Prostate gland (tissue), 1 donor: ENCODE measurements around the gene TMBIM6.
"Not testable (repeated sequence)": the region's sequence is repeated elsewhere in the genome, so short reads cannot be mapped to it uniquely, and the experiment has no call there.

Experiments
- POLR2A ChIP-seq: fragments of 450-650 bp; IDR thresholded peaks from one replicate; pipeline ENCODE4 v1.6.1; 2016; ENCODE audit warnings: antibody characterized with exemption, mild to moderate bottlenecking
- POLR2AphosphoS5 ChIP-seq: sonication (generic); formaldehyde crosslinking; IDR thresholded peaks from one replicate; pipeline ENCODE4 v1.6.1; 2017; ENCODE audit warnings: antibody characterized with exemption

GRCh38 chr12:49738721-49739120 is 2.6 kb upstream of the TMBIM6 start:
- TF ChIP-seq POLR2A, POLR2AphosphoS5: not testable (repeated sequence)
